Neuronal stem cell (in vitro differentiated cells): ENCODE data around the gene PRKD1.

Experiments used
- DNase-seq: peaks from one replicate; pipeline ENCODE4 v3.0.0-alpha.2; 2013; ENCODE audit warnings: low spot score
- H2AFZ ChIP-seq: one replicate; pipeline ENCODE4 v1.6.1; 2013; ENCODE audit warnings: mild to moderate bottlenecking, low read length, inconsistent platforms
- H2AK5ac ChIP-seq: 2 replicates; pipeline ENCODE4 v1.6.1; 2013; ENCODE audit warnings: low read depth, mild to moderate bottlenecking, inconsistent platforms, low read length, moderate library complexity, mixed read lengths
- H2BK120ac ChIP-seq: 2 replicates; pipeline ENCODE4 v1.6.1; 2013; ENCODE audit warnings: low read depth, mild to moderate bottlenecking, inconsistent platforms, low read length, moderate library complexity, mixed read lengths
- H2BK12ac ChIP-seq: one replicate; pipeline ENCODE4 v1.6.1; 2013; ENCODE audit warnings: low read length, inconsistent platforms
- H2BK15ac ChIP-seq: 2 replicates; pipeline ENCODE4 v1.6.1; 2013; ENCODE audit warnings: mild to moderate bottlenecking, low read length, inconsistent platforms, mixed read lengths
- H2BK5ac ChIP-seq: one replicate; pipeline ENCODE4 v1.6.1; 2013; ENCODE audit warnings: inconsistent platforms, mild to moderate bottlenecking, low read length, moderate library complexity
- H3K14ac ChIP-seq: one replicate; pipeline ENCODE4 v1.6.1; 2013; ENCODE audit warnings: low read length, inconsistent platforms
- H3K18ac ChIP-seq: 2 replicates; pipeline ENCODE4 v1.6.1; 2013; ENCODE audit warnings: low read length, inconsistent platforms
- H3K23ac ChIP-seq: 2 replicates; pipeline ENCODE4 v1.6.1; 2013; ENCODE audit warnings: low read depth, mild to moderate bottlenecking, mixed read lengths, low read length, inconsistent platforms; ENCODE audit not compliant: poor library complexity
- H3K27ac ChIP-seq: replicated peaks from 3 replicates; pipeline ENCODE4 v1.5.1; 2013; ENCODE audit warnings: low read length, inconsistent platforms
- H3K27me3 ChIP-seq, 3 experiments: 2 replicates each; pipeline ENCODE4 v1.6.1; 2013; ENCODE audit warnings: low read length in 3 of 3, mild to moderate bottlenecking in 2 of 3, inconsistent platforms in 1 of 3, low read depth in 1 of 3, mixed read lengths in 1 of 3, moderate library complexity in 1 of 3; ENCODE audit not compliant: control insufficient read depth in 3 of 3, insufficient read depth in 3 of 3
- H3K36me3 ChIP-seq, 2 donors: replicated peaks in 1 of 2; 2 replicates each; pipeline ENCODE4 v1.6.1; 2013; ENCODE audit warnings: low read length in 2 of 2; ENCODE audit not compliant: control insufficient read depth in 2 of 2, insufficient read depth in 2 of 2
- H3K4ac ChIP-seq: 2 replicates; pipeline ENCODE4 v1.6.1; 2013; ENCODE audit warnings: inconsistent platforms, mild to moderate bottlenecking, low read length, moderate library complexity
- H3K4me1 ChIP-seq, 2 donors: 1 replicate in 1 of 2; 2 replicates in 1 of 2; pipeline ENCODE4 v1.6.1; 2013; ENCODE audit warnings: low read length in 2 of 2, low read depth in 1 of 2; ENCODE audit not compliant: control insufficient read depth in 2 of 2, insufficient read depth in 1 of 2
- H3K4me2 ChIP-seq: one replicate; pipeline ENCODE4 v1.6.1; 2013; ENCODE audit warnings: mild to moderate bottlenecking, low read length, inconsistent platforms; ENCODE audit not compliant: insufficient read depth, poor library complexity, severe bottlenecking
- H3K4me3 ChIP-seq, 2 donors: 2 replicates each; pipeline ENCODE4 v1.5.1; 2013; ENCODE audit warnings: low read length in 2 of 2, mild to moderate bottlenecking in 2 of 2, inconsistent platforms in 1 of 2, moderate library complexity in 1 of 2
- H3K79me1 ChIP-seq: one replicate; pipeline ENCODE4 v1.6.1; 2013; ENCODE audit warnings: low read depth, mild to moderate bottlenecking, inconsistent platforms, low read length, moderate library complexity
- H3K9ac ChIP-seq: one replicate; pipeline ENCODE4 v1.6.1; 2013; ENCODE audit warnings: mild to moderate bottlenecking, low read depth, low read length, inconsistent platforms; ENCODE audit not compliant: poor library complexity
- H3K9me3 ChIP-seq, 2 donors: replicated peaks in 1 of 2; 2 replicates each; pipeline versions ENCODE3 to v1.6.1; 2013; ENCODE audit warnings: low read length in 2 of 2, mild to moderate bottlenecking in 2 of 2, inconsistent platforms in 1 of 2, low read depth in 1 of 2, mixed read lengths in 1 of 2, moderate library complexity in 1 of 2; ENCODE audit not compliant: control insufficient read depth in 2 of 2, insufficient read depth in 1 of 2
- H4K8ac ChIP-seq: one replicate; pipeline ENCODE4 v1.6.1; 2013; ENCODE audit warnings: low read depth, mild to moderate bottlenecking, inconsistent platforms, low read length, moderate library complexity
- H4K91ac ChIP-seq: one replicate; pipeline ENCODE4 v1.6.1; 2013; ENCODE audit warnings: low read length, low read depth, mild to moderate bottlenecking, inconsistent platforms; ENCODE audit not compliant: poor library complexity
- WGBS, 2 donors: extraction: QIAGEN DNeasy Blood & Tissue Kit; methylation state at CpG; one replicate each; pipeline ENCODE4 v1.1.7; 2013; ENCODE audit warnings: missing lambda C conversion rate in 2 of 2, mixed read lengths in 1 of 2; ENCODE audit not compliant: insufficient read length in 2 of 2, insufficient replicate concordance in 1 of 2; ENCODE audit errors: extremely low coverage in 2 of 2; 5-methylcytosine and 5-hydroxymethylcytosine counted together

PRKD1 gene

GRCh38 chr14:29681316-29681715, 246.3 kb downstream of the PRKD1 start:
- WGBS, 2 donors: no CpG with 5 or more reads among the region's 1 CpG
- H2BK5ac ChIP-seq: no peak overlapping the region
- H3K4ac ChIP-seq: no peak overlapping the region

GRCh38 chr14:29674566-29675285, 252.9 kb downstream of the PRKD1 start:
- H4K8ac ChIP-seq: no peak overlapping the region
- no CpG with 5 or more reads among the region's 7 CpGs for whole genome bisulfite sequencing, 2 donors
- H3K14ac ChIP-seq: no peak overlapping the region
- H3K27ac ChIP-seq: no peak overlapping the region
- H3K4me2 ChIP-seq: no peak overlapping the region
- no peak overlapping the region for H2BK12ac ChIP-seq
- no peaks in the 10 kb centered on the region for H3K36me3 ChIP-seq
- no peak overlapping the region for H3K9ac ChIP-seq
- H2BK15ac ChIP-seq: no peak overlapping the region
- H2BK120ac ChIP-seq: no peak overlapping the region
- no peak overlapping the region for H2AK5ac ChIP-seq
- no peak overlapping the region for H4K91ac ChIP-seq
- H2BK5ac ChIP-seq: no peak overlapping the region
- no peak overlapping the region for H3K4ac ChIP-seq
- no peaks in the 10 kb centered on the region for H3K79me1 ChIP-seq
- peak; percentile 15 for DNase-seq
- H3K4me1 ChIP-seq: peaks cover 6 to 7% of the 10 kb centered on the region in 2 donors
- no peak overlapping the region for H3K23ac ChIP-seq
- peak overlapping the region; percentile 47 for H2AFZ ChIP-seq
- no peaks in the 10 kb centered on the region for H3K27me3 ChIP-seq
- no peak overlapping the region for H3K18ac ChIP-seq
- no peaks in the 10 kb centered on the region for H3K9me3 ChIP-seq
- no peak overlapping the region for H3K4me3 ChIP-seq

More at GRCh38 chr14:29681316-29681715, 246.3 kb downstream of the PRKD1 start:
- Histone ChIP-seq H4K91ac (no peak overlapping the region), H4K8ac (no peak overlapping the region), H3K4me2 (no peak overlapping the region), H3K9me3 (no peaks in the 10 kb centered on the region), H3K36me3 (no peaks in the 10 kb centered on the region), H2BK12ac (no peak overlapping the region), H2AFZ (no peak overlapping the region), H3K27me3 (no peaks in the 10 kb centered on the region), H3K79me1 (no peaks in the 10 kb centered on the region), H3K4me3 (no peak overlapping the region), H3K27ac (no peak overlapping the region), H3K9ac (no peak overlapping the region), H3K14ac (no peak overlapping the region), H3K4me1 (no peaks in the 10 kb centered on the region), H2AK5ac (no peak overlapping the region), H3K18ac (no peak overlapping the region), H3K23ac (no peak overlapping the region), H2BK120ac (no peak overlapping the region), H2BK15ac (no peak overlapping the region)
- no peak for DNase-seq

- no peak overlapping the region for H3K14ac ChIP-seq
- H2BK120ac ChIP-seq: no peak overlapping the region
- H3K9me3 ChIP-seq: no peaks in the 10 kb centered on the region
- no peak overlapping the region for H2BK5ac ChIP-seq
- H4K8ac ChIP-seq: no peak overlapping the region
- H2BK12ac ChIP-seq: no peak overlapping the region
- H3K18ac ChIP-seq: no peak overlapping the region
- WGBS, 2 donors: no CpG with 5 or more reads among the region's 3 CpGs
- no peaks in the 10 kb centered on the region for H3K27me3 ChIP-seq
- H2BK15ac ChIP-seq: no peak overlapping the region
- H3K9ac ChIP-seq: no peak overlapping the region
- H3K79me1 ChIP-seq: no peaks in the 10 kb centered on the region
- no peak overlapping the region for H3K4ac ChIP-seq
- H2AK5ac ChIP-seq: no peak overlapping the region
- H3K23ac ChIP-seq: no peak overlapping the region
- no peak overlapping the region for H3K27ac ChIP-seq
- no peak overlapping the region for H3K4me3 ChIP-seq
- no peak for DNase-seq
- H3K36me3 ChIP-seq: no peaks in the 10 kb centered on the region
- H4K91ac ChIP-seq: no peak overlapping the region
- no peak overlapping the region for H2AFZ ChIP-seq
- peaks cover 6 to 7% of the 10 kb centered on the region in 2 donors for H3K4me1 ChIP-seq
- no peak overlapping the region for H3K4me2 ChIP-seq
Observed at GRCh38 chr14:29672831-29673230, 254.8 kb downstream of the PRKD1 start.

- Histone ChIP-seq H3K4me1 (peaks cover 6 to 7% of the 10 kb centered on the region in 2 donors), H2AK5ac (no peak overlapping the region), H2BK12ac (no peak overlapping the region), H3K18ac (no peak overlapping the region), H3K27ac (no peak overlapping the region), H3K79me1 (no peaks in the 10 kb centered on the region), H3K14ac (no peak overlapping the region), H4K91ac (no peak overlapping the region), H2BK15ac (no peak overlapping the region), H2AFZ (no peak overlapping the region), H2BK5ac (no peak overlapping the region), H3K9me3 (no peaks in the 10 kb centered on the region), H3K4ac (no peak overlapping the region), H3K23ac (no peak overlapping the region), H3K36me3 (no peaks in the 10 kb centered on the region), H4K8ac (no peak overlapping the region), H3K9ac (no peak overlapping the region), H3K27me3 (no peaks in the 10 kb centered on the region), H3K4me3 (no peak overlapping the region), H2BK120ac (no peak overlapping the region), H3K4me2 (no peak overlapping the region)
- no CpG with 5 or more reads among the region's 1 CpG for WGBS, 2 donors
- no peak for DNase-seq
Observed at GRCh38 chr14:29671034-29671433, 256.6 kb downstream of the PRKD1 start.
